ENCODE measurements around the gene SEMA6A. TPM values are rescaled to one million over a fixed set of nuclear protein-coding genes. Genes with fewer than 3 reads are reported as not detected.

Gene SEMA6A
- total and polyA plus RNA-seq, 9 of the 15 experiments (the other 6 are each of a cell fraction or from before 2014, with no cell fraction given) = 0.04 to 0.42 (median 0.18) TPM; not detected in 5

GRCh38 chr5:116436674-116437350, 137.8 kb downstream of the SEMA6A start (continued):
- TF ChIP-seq ATF3 (IDR thresholded peaks at IDR 0.05) (no peak), ATF3 (CRISPR knock-in tag; conservative IDR thresholded peaks at IDR 0.05) (no peak), SMARCE1 (IDR thresholded peaks at IDR 0.05) (peak; percentile 20; the same call in 1 of the 2 replicates), MAX (CRISPR knock-in tag; IDR thresholded peaks at IDR 0.05) (no peak), FUS (optimal IDR thresholded peaks at IDR 0.05; ENCODE audit: low read depth, low read length) (no peak), TAL1 (IDR thresholded peaks at IDR 0.05) (peak; percentile 64), GATAD2B (IDR thresholded peaks at IDR 0.05; ENCODE audit: borderline replicate concordance) (no peak), HDAC6 (IDR thresholded peaks at IDR 0.05; ENCODE audit: low read depth, low read length) (no peak), NCOA6 (IDR thresholded peaks at IDR 0.05) (no peak), KDM2B (CRISPR knock-in tag; IDR thresholded peaks at IDR 0.05) (no peak), POLR2A (conservative IDR thresholded peaks at IDR 0.05) (no peak), KAT2B (IDR thresholded peaks at IDR 0.05; ENCODE audit: low read depth, low read length) (no peak), CREB3L1 (IDR thresholded peaks at IDR 0.05; ENCODE audit: borderline replicate concordance, low read depth) (no peak), ZBTB11 (CRISPR knock-in tag; IDR thresholded peaks at IDR 0.05) (no peak), TCF7L2 (IDR thresholded peaks at IDR 0.05; ENCODE audit: low read depth, low read length) (no peak), CTCFL (IDR thresholded peaks at IDR 0.05; ENCODE audit: borderline replicate concordance, insufficient read depth, low read depth, low read length, poor library complexity, severe bottlenecking) (no peak), SRSF1 (IDR thresholded peaks at IDR 0.05; ENCODE audit: low read depth, low read length) (no peak)
- TF ChIP-seq, protein P1, sequence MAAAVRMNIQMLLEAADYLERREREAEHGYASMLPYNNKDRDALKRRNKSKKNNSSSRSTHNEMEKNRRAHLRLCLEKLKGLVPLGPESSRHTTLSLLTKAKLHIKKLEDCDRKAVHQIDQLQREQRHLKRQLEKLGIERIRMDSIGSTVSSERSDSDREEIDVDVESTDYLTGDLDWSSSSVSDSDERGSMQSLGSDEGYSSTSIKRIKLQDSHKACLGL (CRISPR knock-in tag; IDR thresholded peaks at IDR 0.05; ENCODE audit: borderline replicate concordance, poor library complexity, severe bottlenecking) = no peak

Data from K562 (cell line).